Body of pancreas (tissue), 4 donors: ENCODE data around the gene ANKRD22. TPM values are rescaled to one million over a fixed set of nuclear protein-coding genes. Genes with fewer than 3 reads are reported as not detected.

Experiments used
- ATAC-seq: fragments of 150-250 bp; one replicate; pipeline ENCODE4 v1.9.1; 2016
- DNase-seq, 4 donors: peaks; one replicate each; pipeline ENCODE4 v3.0.0-alpha.2; 2019
- H3K27ac ChIP-seq, 4 donors: fragments of 200-600 bp; sonication (generic); 1 replicate in 3 of 4; 2 replicates in 1 of 4; pipeline versions ENCODE4 v1.5.1 to v1.6.1; 2016 to 2019; ENCODE audit warnings: mild to moderate bottlenecking in 1 of 4, mixed read lengths in 1 of 4, moderate library complexity in 1 of 4
- H3K27me3 ChIP-seq, 2 donors: fragments of 200-600 bp; sonication (generic); one replicate each; pipeline ENCODE4 v1.6.0; 2016; ENCODE audit warnings: mild to moderate bottlenecking in 1 of 2
- H3K36me3 ChIP-seq, 2 donors: fragments of 200-600 bp; sonication (generic); replicated peaks in 1 of 2; 2 replicates each; pipeline ENCODE4 v1.5.1; 2016; ENCODE audit warnings: low read depth in 2 of 2; ENCODE audit not compliant: insufficient read depth in 1 of 2
- H3K4me1 ChIP-seq: fragments of 200-600 bp; sonication (generic); one replicate; pipeline ENCODE4 v1.6.0; 2016
- H3K4me3 ChIP-seq, 2 donors: fragments of 200-600 bp; sonication (generic); 1 replicate in 1 of 2; 2 replicates in 1 of 2; pipeline ENCODE4 v1.5.1; 2016 to 2019
- H3K9me3 ChIP-seq, 3 donors: fragments of 200-600 bp; sonication (generic); 1 replicate in 2 of 3; 2 replicates in 1 of 3; pipeline ENCODE4 v1.5.1; 2016
- CTCF ChIP-seq, 7 experiments: fragments of 450-650 bp in 4 of 7; fragments of 200-600 bp in 3 of 7; sonication (generic) in 3 of 7; IDR thresholded peaks; one replicate each; pipeline ENCODE4 v1.5.1; 2016 to 2019; ENCODE audit warnings: antibody characterized with exemption in 7 of 7
- POLR2A ChIP-seq, 3 donors: fragments of 450-650 bp; IDR thresholded peaks; one replicate each; pipeline ENCODE4 v1.6.1; 2016; ENCODE audit warnings: antibody characterized with exemption in 3 of 3, mild to moderate bottlenecking in 2 of 3
- WGBS, 2 donors: methylation state at CpG; one replicate each; pipeline ENCODE4 v1.1.5; 2017; 5-methylcytosine and 5-hydroxymethylcytosine counted together
- intact Hi-C: fragments of 100-400 bp; cut with DNase I; formaldehyde crosslinking; loops from one replicate; pipeline ENCODE4 v1.15.1; 2023
- total RNA-seq, 2 donors: library from RNA; depleted of rRNA; stranded (reverse); fragments of >200 nt; gene quantifications; one replicate each; pipeline ENCODE4 v1.1.0, GENCODE V29; 2016

Gene ANKRD22
- total RNA-seq, 2 donors from 2014 or later = 5.9 to 13.5 TPM

- intact Hi-C loops = loop anchor here (5.0 kb wide), 1 partner anchor 96 kb away; no protein-coding TSS in a partner anchor
- Histone ChIP-seq H3K36me3 (no peaks in the 10 kb centered on the region), H3K9me3 (no peaks in the 10 kb centered on the region), H3K27me3 (no peaks in the 10 kb centered on the region), H3K4me1 (peaks cover 20% of the 10 kb centered on the region), H3K4me3 (no peak overlapping the region), H3K27ac (no peak overlapping the region)
- DNase-seq = no peak
- WGBS, 2 donors = 12% methylated on average over 2 of the region's 2 CpGs
- ATAC-seq = no peak
- no peak for TF ChIP-seq CTCF (IDR thresholded peaks at IDR 0.05)
- TF ChIP-seq POLR2A (IDR thresholded peaks at IDR 0.05) = no peak
These were observed 15.8 kb downstream of the ANKRD22 start for GRCh38 chr10:88835910-88836221.

GRCh38 chr10:88835096-88835909 lies 16.3 kb downstream of the ANKRD22 start:
- H3K36me3 ChIP-seq = no peaks in the 10 kb centered on the region
- DNase-seq (peak; percentile 87 to 89 (median 88)), ATAC-seq (peak; percentile 90)
- peaks cover 14% of the 10 kb centered on the region for H3K4me1 ChIP-seq
- TF ChIP-seq CTCF (IDR thresholded peaks at IDR 0.05) (peak; percentile 70 to 96 (median 91)), POLR2A (IDR thresholded peaks at IDR 0.05) (no peak)
- intact Hi-C loops = loop anchor here (5.0 kb wide), 1 partner anchor 97 kb away; no protein-coding TSS in a partner anchor
- H3K4me3 ChIP-seq = no peak overlapping the region
- no peak overlapping the region for H3K27ac ChIP-seq
- no peaks in the 10 kb centered on the region for H3K9me3 ChIP-seq
- WGBS, 2 donors = 11 to 13% methylated on average over 10 of the region's 10 CpGs
- H3K27me3 ChIP-seq = no peaks in the 10 kb centered on the region

DNA sequence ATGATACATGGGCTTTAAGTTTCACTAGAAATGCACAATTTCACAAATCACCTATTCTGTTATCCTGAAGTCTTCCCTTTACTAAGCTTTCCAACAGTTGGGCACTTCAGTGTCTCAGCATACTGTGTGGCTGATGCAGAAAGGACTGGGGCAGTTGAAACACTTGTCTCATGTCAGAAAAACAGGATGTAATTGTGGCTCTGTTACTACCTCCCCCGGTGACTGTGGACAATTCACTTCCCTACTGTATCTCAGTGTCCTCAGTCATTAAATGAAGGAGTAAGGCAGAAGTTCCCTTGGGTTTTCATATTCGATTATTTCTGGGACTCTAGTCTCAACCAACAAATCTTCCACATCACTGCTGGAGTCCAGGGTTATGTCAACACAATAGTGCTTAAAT lies 17.9 kb downstream of the ANKRD22 start:
- Histone ChIP-seq H3K36me3 (no peaks in the 10 kb centered on the region), H3K27ac (no peak overlapping the region), H3K9me3 (no peaks in the 10 kb centered on the region), H3K4me3 (no peak overlapping the region), H3K27me3 (no peaks in the 10 kb centered on the region), H3K4me1 (no peaks in the 10 kb centered on the region)
- no peak for ATAC-seq
- intact Hi-C loops = no loop called here
- DNase-seq = no peak
- WGBS, 2 donors = 49 to 58% methylated on average over 2 of the region's 2 CpGs
- no peak for TF ChIP-seq POLR2A (IDR thresholded peaks at IDR 0.05)
- TF ChIP-seq CTCF (IDR thresholded peaks at IDR 0.05) = no peak

DNA sequence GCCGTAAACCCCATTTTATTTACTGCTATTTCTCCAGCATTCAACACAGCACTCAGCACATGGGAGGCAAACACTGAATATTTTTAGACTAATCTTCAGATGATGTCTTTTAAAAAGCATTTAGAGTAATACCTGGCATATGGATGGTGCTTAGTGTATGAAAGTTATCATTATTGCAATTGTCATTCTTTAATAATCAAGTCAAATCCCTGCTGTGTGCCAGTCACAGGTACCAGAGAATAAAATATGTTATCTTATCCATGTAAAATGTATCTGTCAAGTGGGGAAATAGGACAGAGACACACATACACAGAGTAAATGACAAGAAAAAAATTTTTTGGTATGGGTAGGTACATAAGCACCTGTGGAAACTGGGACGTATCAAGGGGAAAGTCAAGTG lies 18.5 kb downstream of the ANKRD22 start:
- no peak for TF ChIP-seq CTCF (IDR thresholded peaks at IDR 0.05)
- Histone ChIP-seq H3K9me3 (no peaks in the 10 kb centered on the region), H3K36me3 (no peaks in the 10 kb centered on the region), H3K4me1 (no peaks in the 10 kb centered on the region), H3K27me3 (no peaks in the 10 kb centered on the region), H3K27ac (no peak overlapping the region), H3K4me3 (no peak overlapping the region)
- intact Hi-C loops = no loop called here
- ATAC-seq (no peak), DNase-seq (no peak)
- 83 to 87% methylated on average over 2 of the region's 2 CpGs for WGBS, 2 donors

DNA sequence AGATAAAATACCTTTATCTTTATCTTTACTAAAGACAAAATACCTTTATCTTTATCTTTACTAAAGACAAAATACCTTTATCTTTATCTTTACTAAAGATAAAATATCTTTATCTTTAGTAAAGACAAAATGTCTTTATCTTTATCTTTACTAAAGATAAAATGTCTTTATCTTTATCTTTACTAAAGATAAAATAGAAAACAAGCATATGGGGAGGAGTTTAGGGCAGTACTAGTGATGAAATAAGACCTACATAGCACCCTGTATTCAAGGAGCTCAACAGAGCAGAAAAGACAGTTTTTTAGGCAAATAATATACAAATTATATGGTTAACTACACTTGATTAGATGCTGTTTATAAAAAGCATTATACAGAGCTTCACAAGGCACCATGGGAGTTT lies 19.3 kb downstream of the ANKRD22 start:
- no peaks in the 10 kb centered on the region for H3K4me1 ChIP-seq
- intact Hi-C loops = no loop called here

More for the DNA sequence above, 19.3 kb downstream of the ANKRD22 start:
- Histone ChIP-seq H3K36me3 (no peaks in the 10 kb centered on the region), H3K9me3 (no peaks in the 10 kb centered on the region), H3K4me3 (no peak overlapping the region), H3K27ac (no peak overlapping the region), H3K27me3 (no peaks in the 10 kb centered on the region)
- TF ChIP-seq POLR2A (IDR thresholded peaks at IDR 0.05) = no peak
- TF ChIP-seq CTCF (IDR thresholded peaks at IDR 0.05) = no peak
- ATAC-seq (no peak), DNase-seq (no peak)
